Liver (tissue), 3 donors: ENCODE results near the gene DAPK1.

ENCODE experiments used
- JUND ChIP-seq, 2 donors: IDR thresholded peaks; 2 replicates each; pipeline ENCODE4 v1.6.1; 2016; ENCODE audit warnings: antibody characterized with exemption in 2 of 2
- RXRA ChIP-seq, 2 donors: IDR thresholded peaks; 2 replicates each; pipeline ENCODE4 v1.6.1; 2017 to 2018; ENCODE audit warnings: antibody characterized with exemption in 2 of 2, mild to moderate bottlenecking in 1 of 2
- TAF1 ChIP-seq: conservative IDR thresholded peaks from 2 replicates; pipeline ENCODE4 v1.6.1; 2016; ENCODE audit warnings: antibody characterized with exemption, mild to moderate bottlenecking
- ZBTB33 ChIP-seq: IDR thresholded peaks from 2 replicates; pipeline ENCODE4 v1.6.1; 2016; ENCODE audit warnings: antibody characterized with exemption
- TF ChIP-seq, protein P1 (sequence below): IDR thresholded peaks from 2 replicates; pipeline ENCODE4 v1.6.1; 2016; ENCODE audit warnings: antibody characterized with exemption, mild to moderate bottlenecking
- TF ChIP-seq, protein P2 (sequence below): fragments of 150-350 bp; IDR thresholded peaks from 2 replicates; pipeline ENCODE4 v1.5.1; 2017; ENCODE audit warnings: improper control_type of control experiment, low read depth, low read length; ENCODE audit not compliant: missing input control
- donor health status: healthy.
- donor health status: healthy.

GRCh38 chr9:87588339-87588738 lies 90.7 kb downstream of the DAPK1 start:
- TF ChIP-seq, protein P1, sequence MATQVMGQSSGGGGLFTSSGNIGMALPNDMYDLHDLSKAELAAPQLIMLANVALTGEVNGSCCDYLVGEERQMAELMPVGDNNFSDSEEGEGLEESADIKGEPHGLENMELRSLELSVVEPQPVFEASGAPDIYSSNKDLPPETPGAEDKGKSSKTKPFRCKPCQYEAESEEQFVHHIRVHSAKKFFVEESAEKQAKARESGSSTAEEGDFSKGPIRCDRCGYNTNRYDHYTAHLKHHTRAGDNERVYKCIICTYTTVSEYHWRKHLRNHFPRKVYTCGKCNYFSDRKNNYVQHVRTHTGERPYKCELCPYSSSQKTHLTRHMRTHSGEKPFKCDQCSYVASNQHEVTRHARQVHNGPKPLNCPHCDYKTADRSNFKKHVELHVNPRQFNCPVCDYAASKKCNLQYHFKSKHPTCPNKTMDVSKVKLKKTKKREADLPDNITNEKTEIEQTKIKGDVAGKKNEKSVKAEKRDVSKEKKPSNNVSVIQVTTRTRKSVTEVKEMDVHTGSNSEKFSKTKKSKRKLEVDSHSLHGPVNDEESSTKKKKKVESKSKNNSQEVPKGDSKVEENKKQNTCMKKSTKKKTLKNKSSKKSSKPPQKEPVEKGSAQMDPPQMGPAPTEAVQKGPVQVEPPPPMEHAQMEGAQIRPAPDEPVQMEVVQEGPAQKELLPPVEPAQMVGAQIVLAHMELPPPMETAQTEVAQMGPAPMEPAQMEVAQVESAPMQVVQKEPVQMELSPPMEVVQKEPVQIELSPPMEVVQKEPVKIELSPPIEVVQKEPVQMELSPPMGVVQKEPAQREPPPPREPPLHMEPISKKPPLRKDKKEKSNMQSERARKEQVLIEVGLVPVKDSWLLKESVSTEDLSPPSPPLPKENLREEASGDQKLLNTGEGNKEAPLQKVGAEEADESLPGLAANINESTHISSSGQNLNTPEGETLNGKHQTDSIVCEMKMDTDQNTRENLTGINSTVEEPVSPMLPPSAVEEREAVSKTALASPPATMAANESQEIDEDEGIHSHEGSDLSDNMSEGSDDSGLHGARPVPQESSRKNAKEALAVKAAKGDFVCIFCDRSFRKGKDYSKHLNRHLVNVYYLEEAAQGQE = no peak
- TF ChIP-seq, protein P2, sequence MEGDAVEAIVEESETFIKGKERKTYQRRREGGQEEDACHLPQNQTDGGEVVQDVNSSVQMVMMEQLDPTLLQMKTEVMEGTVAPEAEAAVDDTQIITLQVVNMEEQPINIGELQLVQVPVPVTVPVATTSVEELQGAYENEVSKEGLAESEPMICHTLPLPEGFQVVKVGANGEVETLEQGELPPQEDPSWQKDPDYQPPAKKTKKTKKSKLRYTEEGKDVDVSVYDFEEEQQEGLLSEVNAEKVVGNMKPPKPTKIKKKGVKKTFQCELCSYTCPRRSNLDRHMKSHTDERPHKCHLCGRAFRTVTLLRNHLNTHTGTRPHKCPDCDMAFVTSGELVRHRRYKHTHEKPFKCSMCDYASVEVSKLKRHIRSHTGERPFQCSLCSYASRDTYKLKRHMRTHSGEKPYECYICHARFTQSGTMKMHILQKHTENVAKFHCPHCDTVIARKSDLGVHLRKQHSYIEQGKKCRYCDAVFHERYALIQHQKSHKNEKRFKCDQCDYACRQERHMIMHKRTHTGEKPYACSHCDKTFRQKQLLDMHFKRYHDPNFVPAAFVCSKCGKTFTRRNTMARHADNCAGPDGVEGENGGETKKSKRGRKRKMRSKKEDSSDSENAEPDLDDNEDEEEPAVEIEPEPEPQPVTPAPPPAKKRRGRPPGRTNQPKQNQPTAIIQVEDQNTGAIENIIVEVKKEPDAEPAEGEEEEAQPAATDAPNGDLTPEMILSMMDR = no peak
- TF ChIP-seq TAF1 = no peak
- TF ChIP-seq JUND (IDR thresholded peaks at IDR 0.05) = no peak
- TF ChIP-seq RXRA (IDR thresholded peaks at IDR 0.05) = no peak
- TF ChIP-seq ZBTB33 = no peak
